HepG2 (cell line): Measurements from ENCODE around the gene RTRAF. TPM values are rescaled to one million over a fixed set of nuclear protein-coding genes. Genes with fewer than 3 reads are reported as not detected.

Experiments
- ATAC-seq: fragments of 200-7000 bp; cut with Tn5 transposase; 3 replicates; pipeline ENCODE4 v1.9.1; 2020; ENCODE audit warnings: mild to moderate bottlenecking, moderate library complexity
- BruUV-seq: library from RNA; stranded (reverse); fragments of 400-500 nt; replicated peaks from 2 replicates; lab custom pipeline; 2021; lab: Mats Ljungman, UMichigan
- CTCF ChIA-PET: fragments of 300-600 bp; formaldehyde crosslinking; extraction: SDS; loops from one replicate; lab custom pipeline; 2021; ENCODE audit warnings: low total read pairs, inconsistent platforms, low intra/inter-chr PET ratio; lab: Yijun Ruan, JAX
- POLR2A ChIA-PET: fragments of 350-600 bp; sonication (Branson Sonifier 250); formaldehyde crosslinking; loops from one replicate; lab custom pipeline; 2020; ENCODE audit warnings: antibody characterized with exemption, inconsistent platforms; lab: Yijun Ruan, JAX
- DNase-seq: peaks from one replicate; pipeline ENCODE4 v3.0.0-alpha.2; 2015; ENCODE audit warnings: low spot score
- FAIRE-seq: peaks from 3 replicates; lab custom pipeline; 2011; peaks lifted over from hg19 to GRCh38; lab: Jason Lieb, UNC
- H2AFZ ChIP-seq: one replicate; pipeline ENCODE4 v1.6.1; 2011; ENCODE audit warnings: low read length, inconsistent platforms
- H3K27ac ChIP-seq: fragments of 300-600 bp; 3 replicates; pipeline ENCODE4 v1.8.0; 2011; ENCODE audit warnings: mixed run types, mild to moderate bottlenecking, mixed read lengths, low read length, inconsistent platforms; ENCODE audit not compliant: insufficient read depth; ENCODE audit errors: extremely low read length
- H3K27me3 ChIP-seq, 2 experiments: fragments of 200-600 bp in 1 of 2; 2 replicates in 1 of 2; 3 replicates in 1 of 2; pipeline versions ENCODE4 v1.6.0 to v1.8.0; 2011; ENCODE audit warnings: low read length in 2 of 2, mild to moderate bottlenecking in 2 of 2, moderate library complexity in 2 of 2, inconsistent platforms in 1 of 2; ENCODE audit not compliant: insufficient read depth in 2 of 2, control insufficient read depth in 1 of 2
- H3K36me3 ChIP-seq, 2 experiments: fragments of 200-600 bp in 1 of 2; replicated peaks in 1 of 2; 2 replicates in 1 of 2; 3 replicates in 1 of 2; pipeline versions ENCODE4 v1.5.1 to v1.8.0; 2011; ENCODE audit warnings: low read length in 2 of 2, inconsistent platforms in 1 of 2; ENCODE audit not compliant: insufficient read depth in 2 of 2, control insufficient read depth in 1 of 2
- H3K4me1 ChIP-seq: 2 replicates; pipeline ENCODE4 v1.5.1; 2012; ENCODE audit warnings: low read length, inconsistent platforms; ENCODE audit not compliant: insufficient read depth
- H3K4me2 ChIP-seq: 2 replicates; pipeline ENCODE4 v1.6.0; 2011; ENCODE audit warnings: low read depth, low read length, inconsistent platforms
- H3K4me3 ChIP-seq, 3 experiments: fragments of 200-600 bp in 1 of 3; sonication (generic), shearing (Covaris generic) in 1 of 3; replicated peaks in 1 of 3; 2 replicates each; pipeline ENCODE4 v1.5.1; 2011 to 2016; ENCODE audit warnings: low read length in 3 of 3, inconsistent platforms in 2 of 3, low read depth in 2 of 3, mild to moderate bottlenecking in 2 of 3, control low read depth in 1 of 3, mixed read lengths in 1 of 3; ENCODE audit not compliant: insufficient read depth in 1 of 3
- H3K79me2 ChIP-seq: one replicate; pipeline ENCODE4 v1.6.1; 2011; ENCODE audit warnings: low read length, inconsistent platforms; ENCODE audit not compliant: insufficient read depth
- H3K9ac ChIP-seq: 2 replicates; pipeline ENCODE4 v1.6.0; 2011; ENCODE audit warnings: mild to moderate bottlenecking, low read depth, low read length, inconsistent platforms; ENCODE audit not compliant: insufficient read depth
- H3K9me3 ChIP-seq: 2 replicates; pipeline ENCODE4 v1.5.1; 2012; ENCODE audit warnings: mild to moderate bottlenecking, low read length
- H4K20me1 ChIP-seq: 2 replicates; pipeline ENCODE4 v1.6.0; 2011; ENCODE audit warnings: inconsistent platforms, mild to moderate bottlenecking, low read length, moderate library complexity; ENCODE audit not compliant: insufficient read depth
- HNF4A ChIP-seq: sonication (generic); formaldehyde crosslinking; IDR thresholded peaks from 2 replicates; pipeline ENCODE4 v1.4.0; 2020; ENCODE audit warnings: missing genetic modification reagents
- RBFOX2 ChIP-seq: fragments of 200-400 bp; formaldehyde crosslinking; IDR thresholded peaks from 2 replicates; pipeline ENCODE4 v1.6.1; 2017; ENCODE audit warnings: low read depth, mild to moderate bottlenecking, low read length
- ZNF253 ChIP-seq: sonication (generic); formaldehyde crosslinking; IDR thresholded peaks from 2 replicates; pipeline ENCODE4 v1.8.0; 2022; ENCODE audit warnings: mild to moderate bottlenecking, missing genetic modification reagents, borderline replicate concordance
- ZNF510 ChIP-seq: sonication (generic); formaldehyde crosslinking; IDR thresholded peaks from 2 replicates; pipeline ENCODE4 v1.4.0; 2020; ENCODE audit warnings: low read depth, mild to moderate bottlenecking, missing genetic modification reagents
- WGBS: methylation state at CpG from one replicate; pipeline ENCODE4 v1.1.6; 2017; ENCODE audit warnings: low lambda C conversion rate; 5-methylcytosine and 5-hydroxymethylcytosine counted together
- in situ Hi-C: cut with HindIII; loops from 2 replicates; pipeline ENCODE4 v1.10.0; 2017; ENCODE audit warnings: low pct_unique_long_range_greater_than_20kb; ENCODE audit not compliant: extremely low pct_ligation_motif_present
- intact Hi-C: fragments of 100-400 bp; cut with micrococcal nuclease; formaldehyde crosslinking; loops from one replicate; pipeline ENCODE4 v1.10.0; 2022; ENCODE audit not compliant: unreplicated experiment
- polyA plus RNA-seq, 8 experiments: library from polyadenylated mRNA; depleted of rRNA in 3 of 8; stranded (reverse) in 7 of 8; unstranded in 1 of 8; fragments of >200 nt; fragmentation: Illumina TruSeq in 4 of 8; extraction: Trizol in 4 of 8; gene quantifications; 2 replicates each; pipeline versions ENCODE4 v1.2.1 to v1.2.3, GENCODE V29; 2011 to 2016; ENCODE audit warnings: low read depth in 4 of 8, missing spikeins in 1 of 8, mixed read lengths in 1 of 8; ENCODE audit not compliant: insufficient read depth in 1 of 8
- total RNA-seq, 5 experiments: library from RNA; depleted of rRNA; stranded (reverse); fragments of >200 nt; fragmentation: Illumina TruSeq; extraction: Trizol; gene quantifications; 2 replicates each; pipeline ENCODE4 v1.2.3, GENCODE V29; 2016; ENCODE audit warnings: low read depth in 1 of 5
- TF ChIP-seq, protein P1 (sequence below): sonication (generic); formaldehyde crosslinking; conservative IDR thresholded peaks from 2 replicates; pipeline ENCODE4 v1.4.0; 2020; ENCODE audit warnings: missing genetic modification reagents
- TF ChIP-seq, protein P2 (sequence below): sonication (generic); formaldehyde crosslinking; IDR thresholded peaks from 2 replicates; pipeline ENCODE4 v1.5.0; 2020; ENCODE audit warnings: mild to moderate bottlenecking, low read depth, missing genetic modification reagents, borderline replicate concordance
- TF ChIP-seq, protein P3 (sequence below): IDR thresholded peaks from 2 replicates; pipeline ENCODE4 v1.4.0; 2020; ENCODE audit warnings: mild to moderate bottlenecking, missing genetic modification reagents

RTRAF gene
- total and polyA plus RNA-seq, 2 of the 13 experiments (the other 11 are each of a cell fraction or from before 2014, with no cell fraction given), result 137 to 258 TPM

DNA sequence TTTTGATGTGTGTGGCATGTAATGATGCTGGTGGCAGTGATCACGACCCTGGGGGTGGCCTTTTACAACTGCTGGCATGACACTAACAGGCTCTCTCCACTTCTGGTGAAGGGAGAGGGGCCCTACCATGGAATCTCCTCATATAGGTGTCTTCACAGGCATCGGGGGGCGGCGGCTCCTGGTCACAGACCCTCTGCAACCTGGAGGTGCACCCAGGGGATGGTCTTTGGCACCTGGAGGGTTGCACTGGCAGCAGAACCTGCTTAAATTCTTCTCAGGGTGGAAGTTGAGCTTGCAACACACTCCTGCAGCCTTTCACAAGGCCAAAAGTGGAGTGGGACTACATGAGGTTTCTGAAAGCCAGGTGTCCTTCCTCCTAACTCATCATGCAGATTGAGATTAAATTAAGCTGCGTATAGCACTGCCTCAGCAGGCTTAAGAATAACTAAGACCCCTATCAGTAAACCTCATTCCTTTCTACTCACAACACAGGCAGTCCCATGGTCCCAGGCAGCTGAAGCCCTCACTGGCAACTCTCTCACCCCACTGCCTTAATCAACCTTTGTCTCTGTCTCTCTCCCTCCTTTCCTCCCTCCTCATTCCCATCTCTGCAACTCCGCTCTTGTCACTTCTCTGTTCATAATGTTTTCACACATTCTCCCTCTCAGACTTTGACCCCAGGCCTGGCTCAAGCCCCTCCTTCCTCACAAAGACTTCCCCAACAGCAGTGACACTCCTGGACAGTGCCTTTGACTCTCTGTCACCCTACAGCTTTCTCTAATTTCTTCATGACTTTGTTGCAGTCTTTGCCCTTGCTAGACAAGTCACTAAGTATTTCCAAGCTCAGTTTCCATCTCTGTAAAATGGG lies 60.6 kb downstream of the RTRAF start:
- ChIA-PET CTCF (no interaction called here), POLR2A (no interaction called here)
- no peaks in the 10 kb centered on the region for H3K36me3 ChIP-seq
- no peak overlapping the region for H3K4me3 ChIP-seq
- H3K4me2 ChIP-seq, result peak overlapping the region; percentile 14; the same call in 1 of the 2 replicates
- ATAC-seq, result peak; percentile 88
- DNase-seq, result peak; percentile 22
- no peaks in the 10 kb centered on the region for H4K20me1 ChIP-seq
- no peaks in the 10 kb centered on the region for H3K79me2 ChIP-seq
- peak; percentile 12 for FAIRE-seq
- H3K9me3 ChIP-seq, result no peaks in the 10 kb centered on the region
- BruUV-seq, result no TSS peak
- no peak overlapping the region for H3K27ac ChIP-seq
- in situ Hi-C loops (no loop called here), intact Hi-C loops (no loop called here)
- H3K9ac ChIP-seq, result no peak overlapping the region
- peaks cover 13% of the 10 kb centered on the region for H3K4me1 ChIP-seq
- WGBS, result 17% methylated on average over 4 of the region's 6 CpGs
- no peak overlapping the region for H2AFZ ChIP-seq
- TF ChIP-seq, protein P1, sequence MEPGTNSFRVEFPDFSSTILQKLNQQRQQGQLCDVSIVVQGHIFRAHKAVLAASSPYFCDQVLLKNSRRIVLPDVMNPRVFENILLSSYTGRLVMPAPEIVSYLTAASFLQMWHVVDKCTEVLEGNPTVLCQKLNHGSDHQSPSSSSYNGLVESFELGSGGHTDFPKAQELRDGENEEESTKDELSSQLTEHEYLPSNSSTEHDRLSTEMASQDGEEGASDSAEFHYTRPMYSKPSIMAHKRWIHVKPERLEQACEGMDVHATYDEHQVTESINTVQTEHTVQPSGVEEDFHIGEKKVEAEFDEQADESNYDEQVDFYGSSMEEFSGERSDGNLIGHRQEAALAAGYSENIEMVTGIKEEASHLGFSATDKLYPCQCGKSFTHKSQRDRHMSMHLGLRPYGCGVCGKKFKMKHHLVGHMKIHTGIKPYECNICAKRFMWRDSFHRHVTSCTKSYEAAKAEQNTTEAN (CRISPR knock-in tag), result no peak
- TF ChIP-seq, protein P2, sequence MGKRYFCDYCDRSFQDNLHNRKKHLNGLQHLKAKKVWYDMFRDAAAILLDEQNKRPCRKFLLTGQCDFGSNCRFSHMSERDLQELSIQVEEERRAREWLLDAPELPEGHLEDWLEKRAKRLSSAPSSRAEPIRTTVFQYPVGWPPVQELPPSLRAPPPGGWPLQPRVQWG (CRISPR knock-in tag), result no peak
- TF ChIP-seq HNF4A (CRISPR knock-in tag) (peak; percentile 65), ZNF510 (CRISPR knock-in tag) (no peak), RBFOX2 (no peak), ZNF253 (CRISPR knock-in tag) (no peak)
- TF ChIP-seq, protein P3, sequence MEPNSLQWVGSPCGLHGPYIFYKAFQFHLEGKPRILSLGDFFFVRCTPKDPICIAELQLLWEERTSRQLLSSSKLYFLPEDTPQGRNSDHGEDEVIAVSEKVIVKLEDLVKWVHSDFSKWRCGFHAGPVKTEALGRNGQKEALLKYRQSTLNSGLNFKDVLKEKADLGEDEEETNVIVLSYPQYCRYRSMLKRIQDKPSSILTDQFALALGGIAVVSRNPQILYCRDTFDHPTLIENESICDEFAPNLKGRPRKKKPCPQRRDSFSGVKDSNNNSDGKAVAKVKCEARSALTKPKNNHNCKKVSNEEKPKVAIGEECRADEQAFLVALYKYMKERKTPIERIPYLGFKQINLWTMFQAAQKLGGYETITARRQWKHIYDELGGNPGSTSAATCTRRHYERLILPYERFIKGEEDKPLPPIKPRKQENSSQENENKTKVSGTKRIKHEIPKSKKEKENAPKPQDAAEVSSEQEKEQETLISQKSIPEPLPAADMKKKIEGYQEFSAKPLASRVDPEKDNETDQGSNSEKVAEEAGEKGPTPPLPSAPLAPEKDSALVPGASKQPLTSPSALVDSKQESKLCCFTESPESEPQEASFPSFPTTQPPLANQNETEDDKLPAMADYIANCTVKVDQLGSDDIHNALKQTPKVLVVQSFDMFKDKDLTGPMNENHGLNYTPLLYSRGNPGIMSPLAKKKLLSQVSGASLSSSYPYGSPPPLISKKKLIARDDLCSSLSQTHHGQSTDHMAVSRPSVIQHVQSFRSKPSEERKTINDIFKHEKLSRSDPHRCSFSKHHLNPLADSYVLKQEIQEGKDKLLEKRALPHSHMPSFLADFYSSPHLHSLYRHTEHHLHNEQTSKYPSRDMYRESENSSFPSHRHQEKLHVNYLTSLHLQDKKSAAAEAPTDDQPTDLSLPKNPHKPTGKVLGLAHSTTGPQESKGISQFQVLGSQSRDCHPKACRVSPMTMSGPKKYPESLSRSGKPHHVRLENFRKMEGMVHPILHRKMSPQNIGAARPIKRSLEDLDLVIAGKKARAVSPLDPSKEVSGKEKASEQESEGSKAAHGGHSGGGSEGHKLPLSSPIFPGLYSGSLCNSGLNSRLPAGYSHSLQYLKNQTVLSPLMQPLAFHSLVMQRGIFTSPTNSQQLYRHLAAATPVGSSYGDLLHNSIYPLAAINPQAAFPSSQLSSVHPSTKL, result 0 out of 2 replicates have a peak, but pooled peaks have one; percentile 11
- H3K27me3 ChIP-seq, result peaks cover 0 to 14% of the 10 kb centered on the region in 2 experiments; a peak in 4 of 5 replicates
